ENCODE results near the gene STARD8.
"Not testable (repeated sequence)": the region's sequence is repeated elsewhere in the genome, so short reads cannot be mapped to it uniquely, and the experiment has no call there.

Gene STARD8, protein sequence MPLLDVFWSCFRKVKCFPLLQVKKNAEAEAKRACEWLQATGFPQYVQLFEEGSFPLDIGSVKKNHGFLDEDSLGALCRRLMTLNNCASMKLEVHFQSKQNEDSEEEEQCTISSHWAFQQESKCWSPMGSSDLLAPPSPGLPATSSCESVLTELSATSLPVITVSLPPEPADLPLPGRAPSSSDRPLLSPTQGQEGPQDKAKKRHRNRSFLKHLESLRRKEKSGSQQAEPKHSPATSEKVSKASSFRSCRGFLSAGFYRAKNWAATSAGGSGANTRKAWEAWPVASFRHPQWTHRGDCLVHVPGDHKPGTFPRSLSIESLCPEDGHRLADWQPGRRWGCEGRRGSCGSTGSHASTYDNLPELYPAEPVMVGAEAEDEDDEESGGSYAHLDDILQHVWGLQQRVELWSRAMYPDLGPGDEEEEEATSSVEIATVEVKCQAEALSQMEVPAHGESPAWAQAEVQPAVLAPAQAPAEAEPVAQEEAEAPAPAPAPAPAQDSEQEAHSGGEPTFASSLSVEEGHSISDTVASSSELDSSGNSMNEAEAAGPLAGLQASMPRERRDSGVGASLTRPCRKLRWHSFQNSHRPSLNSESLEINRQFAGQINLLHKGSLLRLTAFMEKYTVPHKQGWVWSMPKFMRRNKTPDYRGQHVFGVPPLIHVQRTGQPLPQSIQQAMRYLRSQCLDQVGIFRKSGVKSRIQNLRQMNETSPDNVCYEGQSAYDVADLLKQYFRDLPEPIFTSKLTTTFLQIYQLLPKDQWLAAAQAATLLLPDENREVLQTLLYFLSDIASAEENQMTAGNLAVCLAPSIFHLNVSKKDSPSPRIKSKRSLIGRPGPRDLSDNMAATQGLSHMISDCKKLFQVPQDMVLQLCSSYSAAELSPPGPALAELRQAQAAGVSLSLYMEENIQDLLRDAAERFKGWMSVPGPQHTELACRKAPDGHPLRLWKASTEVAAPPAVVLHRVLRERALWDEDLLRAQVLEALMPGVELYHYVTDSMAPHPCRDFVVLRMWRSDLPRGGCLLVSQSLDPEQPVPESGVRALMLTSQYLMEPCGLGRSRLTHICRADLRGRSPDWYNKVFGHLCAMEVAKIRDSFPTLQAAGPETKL

DNA sequence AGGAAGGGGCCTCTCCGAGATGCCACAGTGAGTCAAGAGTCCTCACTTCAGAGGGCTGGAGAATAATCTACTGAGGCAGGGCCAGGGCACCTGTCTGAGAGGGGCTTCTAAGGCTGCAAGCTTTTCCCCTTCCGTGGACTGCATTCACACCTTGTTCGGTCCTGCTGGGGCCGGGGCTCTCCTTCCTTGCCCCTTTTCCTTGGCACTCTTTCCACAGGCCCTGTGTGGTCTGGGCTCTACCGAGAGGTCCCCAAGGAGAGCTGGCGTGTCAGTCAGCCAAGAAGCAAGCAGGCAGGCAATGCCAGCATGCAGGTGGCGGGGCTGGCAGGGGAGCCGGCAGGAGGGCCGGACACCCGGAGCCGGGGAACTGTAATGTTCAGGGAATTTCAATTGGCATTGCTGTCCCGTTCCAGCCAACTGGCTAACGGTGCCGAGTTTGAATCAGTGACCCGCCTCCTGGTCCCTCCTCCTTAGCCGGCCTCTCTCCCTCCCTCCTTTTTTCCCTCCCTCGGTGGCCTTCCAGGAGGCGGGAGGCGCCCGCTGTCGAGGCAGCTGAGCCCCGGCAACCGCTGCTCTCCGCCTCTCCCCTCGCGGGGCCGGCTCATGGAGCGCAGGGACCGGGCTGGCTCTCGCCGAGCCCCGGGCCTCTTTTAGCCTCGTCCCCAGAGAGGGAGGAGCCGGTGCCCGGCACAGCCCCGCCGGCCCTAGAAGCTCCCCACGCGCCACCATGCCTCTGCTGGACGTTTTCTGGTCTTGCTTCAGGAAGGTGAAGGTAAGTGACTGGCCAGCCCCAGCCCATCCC is at the start of gene STARD8:
Gene STARD8, plus strand, starts transcription at position 511 of the 802 bp plus-strand sequence. Its CDS starts 217 bp downstream, at position 728.
- H3K9me3 Mint-ChIP-seq, result no peaks in the 10 kb centered on the region
- H3K4me1 Mint-ChIP-seq, result peaks cover 16% of the 10 kb centered on the region
- no peaks in the 10 kb centered on the region for H3K36me3 Mint-ChIP-seq (ENCODE audit: low read depth)
- peaks cover 4% of the 10 kb centered on the region for H3K27me3 Mint-ChIP-seq (ENCODE audit: low read depth)
- peak within 1 kb of the TSS; percentile 68 to 79 (median 75) for H3K4me3 Mint-ChIP-seq
- H3K27ac Mint-ChIP-seq, result peak within 1 kb of the TSS in 2 of 3 experiments; percentile 79 to 82
- TF ChIP-seq, protein P1, sequence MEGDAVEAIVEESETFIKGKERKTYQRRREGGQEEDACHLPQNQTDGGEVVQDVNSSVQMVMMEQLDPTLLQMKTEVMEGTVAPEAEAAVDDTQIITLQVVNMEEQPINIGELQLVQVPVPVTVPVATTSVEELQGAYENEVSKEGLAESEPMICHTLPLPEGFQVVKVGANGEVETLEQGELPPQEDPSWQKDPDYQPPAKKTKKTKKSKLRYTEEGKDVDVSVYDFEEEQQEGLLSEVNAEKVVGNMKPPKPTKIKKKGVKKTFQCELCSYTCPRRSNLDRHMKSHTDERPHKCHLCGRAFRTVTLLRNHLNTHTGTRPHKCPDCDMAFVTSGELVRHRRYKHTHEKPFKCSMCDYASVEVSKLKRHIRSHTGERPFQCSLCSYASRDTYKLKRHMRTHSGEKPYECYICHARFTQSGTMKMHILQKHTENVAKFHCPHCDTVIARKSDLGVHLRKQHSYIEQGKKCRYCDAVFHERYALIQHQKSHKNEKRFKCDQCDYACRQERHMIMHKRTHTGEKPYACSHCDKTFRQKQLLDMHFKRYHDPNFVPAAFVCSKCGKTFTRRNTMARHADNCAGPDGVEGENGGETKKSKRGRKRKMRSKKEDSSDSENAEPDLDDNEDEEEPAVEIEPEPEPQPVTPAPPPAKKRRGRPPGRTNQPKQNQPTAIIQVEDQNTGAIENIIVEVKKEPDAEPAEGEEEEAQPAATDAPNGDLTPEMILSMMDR (IDR thresholded peaks at IDR 0.05; ENCODE audit: unreplicated experiment in 3 of 3), result no peak

DNA sequence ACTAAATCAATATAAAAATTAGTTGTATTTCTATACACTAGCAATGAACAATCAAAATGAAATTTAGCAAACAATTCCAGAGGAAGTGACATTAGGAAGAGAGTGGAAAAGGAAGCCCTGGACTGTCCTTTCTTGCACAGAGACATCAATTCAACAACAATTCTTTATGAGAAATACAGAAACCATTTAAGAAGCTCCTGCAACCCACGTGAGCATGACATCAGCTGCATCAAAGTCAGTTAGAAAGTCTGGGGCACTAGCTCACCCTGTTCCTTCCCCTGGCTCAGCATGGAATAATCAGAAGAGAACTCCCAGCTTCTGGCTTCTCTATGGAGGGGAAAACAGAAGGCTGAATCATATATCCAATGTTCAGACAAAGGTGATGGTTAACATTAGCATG is 48.6 kb upstream of the STARD8 start:
- no peaks in the 10 kb centered on the region for H3K36me3 Mint-ChIP-seq (ENCODE audit: low read depth)
- H3K4me1 Mint-ChIP-seq, result no peaks in the 10 kb centered on the region
- TF ChIP-seq, protein P1 (IDR thresholded peaks at IDR 0.05; ENCODE audit: unreplicated experiment in 3 of 3), result no peak
- H3K27me3 Mint-ChIP-seq (ENCODE audit: low read depth), result peaks cover 3% of the 10 kb centered on the region
- no peak overlapping the region for H3K4me3 Mint-ChIP-seq
- H3K27ac Mint-ChIP-seq, result no peak overlapping the region
- peaks cover 51% of the 10 kb centered on the region for H3K9me3 Mint-ChIP-seq

DNA sequence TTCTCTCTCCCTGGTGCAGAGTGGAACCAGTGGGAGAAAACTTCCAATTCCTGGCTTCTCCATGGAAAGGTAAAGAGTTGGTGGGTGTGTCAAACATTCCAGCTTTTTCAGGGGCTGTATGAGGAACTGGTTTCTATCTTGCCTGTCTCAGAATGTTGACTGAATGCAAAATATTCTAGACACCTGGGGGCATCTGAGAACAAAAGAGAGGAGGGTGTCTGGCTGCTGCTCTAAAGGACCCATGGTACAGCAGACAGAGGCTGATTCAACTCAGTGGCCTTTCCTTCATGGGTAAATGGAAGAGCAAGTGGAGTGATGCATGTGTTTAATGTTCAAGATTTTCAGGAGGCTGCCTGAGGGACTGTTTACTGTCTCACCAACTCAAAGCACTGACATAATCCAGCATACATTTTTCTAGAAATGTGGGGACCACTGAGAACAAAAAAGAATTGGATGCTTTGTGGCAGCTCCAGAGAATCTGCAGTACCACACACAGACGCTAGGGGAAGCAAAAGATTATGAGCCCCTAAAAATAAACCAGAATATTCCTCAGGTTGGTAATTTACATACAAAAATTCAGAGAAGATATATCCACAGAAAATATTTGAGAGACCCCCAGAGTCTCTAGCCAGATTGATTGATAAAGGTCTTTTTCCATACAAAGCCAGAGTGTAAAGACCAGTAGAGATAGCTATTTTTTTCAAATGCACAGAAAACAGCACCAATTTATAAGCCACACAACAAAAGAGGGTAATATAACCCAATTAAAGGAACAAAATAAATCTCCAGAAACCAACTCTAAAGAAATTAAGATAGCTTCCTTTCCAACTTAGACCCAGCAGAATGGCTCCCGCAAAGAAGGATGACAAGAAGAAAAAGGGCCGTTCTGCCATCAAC is 48.0 kb upstream of the STARD8 start:
- no peaks in the 10 kb centered on the region for H3K36me3 Mint-ChIP-seq (ENCODE audit: low read depth)

DNA sequence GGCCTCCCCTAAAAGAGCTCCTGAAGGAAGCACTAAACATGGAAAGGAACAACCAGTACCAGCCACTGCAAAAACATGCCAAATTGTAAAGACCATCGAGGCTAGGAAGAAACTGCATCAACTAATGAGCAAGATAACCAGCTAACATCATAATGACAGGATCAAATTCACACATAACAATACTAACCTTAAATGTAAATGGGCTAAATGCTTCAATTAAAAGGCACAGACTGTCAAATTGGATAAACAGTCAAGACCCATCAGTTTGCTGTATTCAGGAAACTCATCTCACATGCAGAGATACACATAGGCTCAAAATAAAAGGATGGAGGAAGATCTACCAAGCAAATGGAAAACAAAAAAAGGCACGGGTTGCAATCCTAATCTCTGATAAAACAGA is 43.2 kb upstream of the STARD8 start:
- peaks cover 38% of the 10 kb centered on the region for H3K9me3 Mint-ChIP-seq
- not testable (repeated sequence) for H3K4me3 Mint-ChIP-seq; H3K4me1 Mint-ChIP-seq; H3K27me3 Mint-ChIP-seq (ENCODE audit: low read depth); H3K36me3 Mint-ChIP-seq (ENCODE audit: low read depth); H3K27ac Mint-ChIP-seq

More for the DNA sequence above, 48.0 kb upstream of the STARD8 start:
- TF ChIP-seq, protein P1 (IDR thresholded peaks at IDR 0.05; ENCODE audit: unreplicated experiment in 3 of 3), result peak; percentile 39 to 48 (median 40)
- Mint-ChIP-seq H3K9me3 (peaks cover 49% of the 10 kb centered on the region), H3K27ac (no peak overlapping the region), H3K27me3 (ENCODE audit: low read depth) (peaks cover 3% of the 10 kb centered on the region), H3K4me1 (no peaks in the 10 kb centered on the region), H3K4me3 (no peak overlapping the region)

DNA sequence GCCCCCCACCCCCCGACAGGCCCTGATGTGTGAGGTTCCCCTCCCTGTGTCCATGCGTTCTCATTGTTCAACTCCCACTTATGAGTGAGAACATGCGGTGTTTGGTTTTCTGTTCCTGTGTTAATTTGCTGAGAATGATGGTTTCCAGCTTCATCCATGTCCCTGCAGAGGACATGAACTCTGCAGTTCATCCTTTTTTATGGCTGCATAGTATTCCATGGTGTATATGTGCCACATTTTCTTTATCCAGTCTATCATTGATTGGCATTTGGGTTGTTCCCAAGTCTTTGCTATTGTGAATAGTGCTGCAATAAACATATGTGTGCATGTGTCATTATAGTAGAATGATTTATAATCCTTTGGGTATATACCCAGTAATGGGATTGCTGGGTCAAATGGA is 32.7 kb upstream of the STARD8 start:
- not testable (repeated sequence) for H3K27me3 Mint-ChIP-seq (ENCODE audit: low read depth); H3K4me1 Mint-ChIP-seq; H3K27ac Mint-ChIP-seq; H3K4me3 Mint-ChIP-seq; H3K9me3 Mint-ChIP-seq; H3K36me3 Mint-ChIP-seq (ENCODE audit: low read depth)

DNA sequence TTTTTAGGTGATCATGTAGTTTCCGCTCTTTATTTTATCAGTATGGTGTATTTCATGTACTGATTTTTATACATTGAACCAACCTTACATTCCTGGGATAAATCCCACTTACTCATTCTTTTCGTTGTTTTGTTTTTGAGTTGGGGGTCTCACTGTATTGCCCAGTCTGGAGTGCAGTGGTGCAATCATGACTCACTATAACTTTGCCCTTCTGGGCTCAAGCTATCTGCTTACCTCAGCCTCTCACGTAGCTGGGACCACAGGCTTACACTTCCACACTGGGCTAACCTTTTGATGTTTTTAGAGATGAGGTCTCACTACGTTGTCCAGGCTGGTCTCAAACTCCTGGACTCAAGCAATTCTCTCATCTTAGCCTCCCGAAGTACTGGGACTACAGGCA is 19.5 kb upstream of the STARD8 start:
- TF ChIP-seq, protein P1 (IDR thresholded peaks at IDR 0.05; ENCODE audit: unreplicated experiment in 3 of 3), result no peak
- no peaks in the 10 kb centered on the region for H3K27me3 Mint-ChIP-seq (ENCODE audit: low read depth)
- peaks cover 13% of the 10 kb centered on the region for H3K9me3 Mint-ChIP-seq
- no peak overlapping the region for H3K4me3 Mint-ChIP-seq
- peaks cover 12% of the 10 kb centered on the region for H3K4me1 Mint-ChIP-seq
- H3K36me3 Mint-ChIP-seq (ENCODE audit: low read depth), result no peaks in the 10 kb centered on the region
- H3K27ac Mint-ChIP-seq, result no peak overlapping the region

DNA sequence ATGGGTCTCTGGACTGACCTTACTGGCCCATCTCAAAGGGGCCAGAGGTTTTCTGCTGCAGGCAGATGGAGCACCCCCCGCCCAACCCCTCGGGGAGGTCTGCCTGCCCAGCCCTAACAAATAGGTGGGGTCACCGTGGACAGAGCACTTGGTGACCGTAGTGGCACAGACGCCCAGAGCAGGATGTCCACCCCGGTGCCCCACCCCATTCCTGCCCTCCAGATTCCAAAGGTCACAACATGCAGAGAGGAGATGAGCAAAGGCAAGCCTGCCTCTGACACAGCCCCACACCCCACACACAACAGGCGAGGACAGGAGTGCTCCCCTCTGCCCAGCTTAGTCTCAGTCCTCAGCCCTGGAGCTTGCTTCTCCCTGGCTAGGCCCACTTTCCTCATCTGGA is 17.5 kb upstream of the STARD8 start:
- not testable (repeated sequence) for H3K27me3 Mint-ChIP-seq (ENCODE audit: low read depth); H3K4me3 Mint-ChIP-seq; H3K27ac Mint-ChIP-seq; H3K36me3 Mint-ChIP-seq (ENCODE audit: low read depth)
- peaks cover 12% of the 10 kb centered on the region for H3K4me1 Mint-ChIP-seq
- H3K9me3 Mint-ChIP-seq, result peaks cover 13% of the 10 kb centered on the region

Data from nephron (organoid).